NOMO-1 treated with dmso at 0.1 percent for 144 hours (cell line): ENCODE data around the gene CDRT4.
A peak's percentile ranks its signal among the peaks of the same experiment; 100 is the strongest.
"Not testable (repeated sequence)": the region's sequence is repeated elsewhere in the genome, so short reads cannot be mapped to it uniquely, and the experiment has no call there.

Experiments used
- DNase-seq: peaks from one replicate; lab custom pipeline; 2025; ENCODE audit not compliant: unreplicated experiment; lab: John Stamatoyannopoulos, UW

The CDRT4 gene

GRCh38 chr17:15457723-15458094 lies 9.7 kb downstream of the CDRT4 start:
- DNase-seq = no peak

GRCh38 chr17:15456972-15457722 lies 10.3 kb downstream of the CDRT4 start:
- DNase-seq = no peak

- no peak for DNase-seq
Observed at GRCh38 chr17:15456496-15456895, 10.9 kb downstream of the CDRT4 start.

GRCh38 chr17:15454346-15454745 lies 13.1 kb downstream of the CDRT4 start:
- no peak for DNase-seq

GRCh38 chr17:15453782-15454181 lies 13.6 kb downstream of the CDRT4 start:
- DNase-seq = no peak

GRCh38 chr17:15453246-15453645 lies 14.2 kb downstream of the CDRT4 start:
- DNase-seq = no peak

GRCh38 chr17:15452746-15453145 lies 14.7 kb downstream of the CDRT4 start:
- no peak for DNase-seq

GRCh38 chr17:15451680-15452079 lies 15.7 kb downstream of the CDRT4 start:
- DNase-seq = no peak

- DNase-seq = no peak
Observed at GRCh38 chr17:15448580-15448956, 18.9 kb downstream of the CDRT4 start.

GRCh38 chr17:15447928-15448579 lies 19.4 kb downstream of the CDRT4 start:
- DNase-seq = no peak

GRCh38 chr17:15446036-15446435 lies 21.4 kb downstream of the CDRT4 start:
- DNase-seq = no peak

- DNase-seq = no peak
Observed at GRCh38 chr17:15444805-15445204, 22.6 kb downstream of the CDRT4 start.

- DNase-seq = no peak
Observed at GRCh38 chr17:15442311-15443180, 24.9 kb downstream of the CDRT4 start.

- no peak for DNase-seq
Observed at GRCh38 chr17:15441315-15441714, 26.1 kb downstream of the CDRT4 start.

GRCh38 chr17:15440347-15440746 lies 27.1 kb downstream of the CDRT4 start:
- peak; percentile 56 for DNase-seq

GRCh38 chr17:15439205-15439985 lies 28.0 kb downstream of the CDRT4 start:
- not testable (repeated sequence) for DNase-seq

- no peak for DNase-seq
Observed at GRCh38 chr17:15438491-15439105, 28.8 kb downstream of the CDRT4 start.

- DNase-seq = no peak
Observed at GRCh38 chr17:15437303-15437635, 30.2 kb downstream of the CDRT4 start.

GRCh38 chr17:15436473-15437302 lies 30.7 kb downstream of the CDRT4 start:
- peak; percentile 20 for DNase-seq

- no peak for DNase-seq
Observed at GRCh38 chr17:15434956-15435355, 32.5 kb downstream of the CDRT4 start.
